Small intestine (tissue), 7 donors: ENCODE results near the gene FAM234B. TPM values are rescaled to one million over a fixed set of nuclear protein-coding genes. Genes with fewer than 3 reads are reported as not detected.
"Not testable (repeated sequence)": the region's sequence is repeated elsewhere in the genome, so short reads cannot be mapped to it uniquely, and the experiment has no call there.

Source experiments
- DNase-seq, 2 donors: peaks; one replicate each; pipeline versions ENCODE4 v3.0.0 to v3.0.0-alpha.2; 2013
- FAIRE-seq: peaks from 2 replicates; lab custom pipeline; 2012; peaks lifted over from hg19 to GRCh38; lab: Jason Lieb, UNC
- H3K27ac ChIP-seq, 3 donors: one replicate each; pipeline ENCODE4 v1.5.1; 2013; ENCODE audit warnings: low read length in 2 of 3, mild to moderate bottlenecking in 2 of 3, control low read depth in 1 of 3, inconsistent platforms in 1 of 3, low read depth in 1 of 3, moderate library complexity in 1 of 3
- H3K27me3 ChIP-seq, 3 donors: one replicate each; pipeline ENCODE4 v1.6.1; 2013; ENCODE audit warnings: low read length in 3 of 3, inconsistent platforms in 1 of 3; ENCODE audit not compliant: control insufficient read depth in 3 of 3, insufficient read depth in 3 of 3
- H3K36me3 ChIP-seq, 3 donors: one replicate each; pipeline ENCODE4 v1.6.1; 2013; ENCODE audit warnings: low read length in 3 of 3, inconsistent platforms in 1 of 3, low read depth in 1 of 3, mild to moderate bottlenecking in 1 of 3, moderate library complexity in 1 of 3; ENCODE audit not compliant: control insufficient read depth in 3 of 3, insufficient read depth in 2 of 3
- H3K4me1 ChIP-seq, 3 donors: one replicate each; pipeline ENCODE4 v1.6.1; 2013; ENCODE audit warnings: low read length in 2 of 3, inconsistent platforms in 1 of 3, low read depth in 1 of 3, mild to moderate bottlenecking in 1 of 3, moderate library complexity in 1 of 3; ENCODE audit not compliant: control insufficient read depth in 3 of 3, insufficient read depth in 2 of 3
- H3K4me3 ChIP-seq, 3 donors: one replicate each; pipeline ENCODE4 v1.5.1; 2013; ENCODE audit warnings: low read length in 3 of 3, control low read depth in 1 of 3, inconsistent platforms in 1 of 3, low read depth in 1 of 3, mild to moderate bottlenecking in 1 of 3, moderate library complexity in 1 of 3
- H3K9me3 ChIP-seq, 2 donors: one replicate each; pipeline ENCODE4 v1.6.1; 2013; ENCODE audit warnings: low read depth in 1 of 2, low read length in 1 of 2; ENCODE audit not compliant: control insufficient read depth in 2 of 2, insufficient read depth in 1 of 2
- WGBS, 3 donors: extraction: QIAGEN DNeasy Blood & Tissue Kit; methylation state at CpG; one replicate each; pipeline ENCODE4 v1.1.7; 2013; 5-methylcytosine and 5-hydroxymethylcytosine counted together
- polyA plus RNA-seq, 4 donors: library from polyadenylated mRNA; stranded (reverse) in 3 of 4; unstranded in 1 of 4; fragments of 200-250 nt in 3 of 4; fragments of 120-200 nt in 1 of 4; gene quantifications; one replicate each; pipeline versions ENCODE4 v1.2.1 to v1.2.3, GENCODE V29; 2013
- donor health status: healthy with polysubstance abuse.
- donor health status: control.
- donor health status: control.
- donor health status: Bipolar disorder and iron deficiency.
- donor health status: healthy.

Gene FAM234B
- polyA plus RNA-seq, 4 donors = 0.45 to 7.8 (median 1.4) TPM

GRCh38 chr12:13027508-13027907, 16.7 kb upstream of the FAM234B start:
- no peaks in the 10 kb centered on the region for H3K9me3 ChIP-seq

GRCh38 chr12:13028825-13029570, 15.2 kb upstream of the FAM234B start:
- no peak for DNase-seq
- H3K4me3 ChIP-seq = no peak overlapping the region
- no peak for FAIRE-seq
- no peak overlapping the region for H3K27ac ChIP-seq
- 72 to 89% (median 83%) methylated on average over 4 of the region's 4 CpGs for WGBS, 3 donors
- H3K27me3 ChIP-seq = peaks cover 0 to 2% (median 0%) of the 10 kb centered on the region in 3 donors
- H3K4me1 ChIP-seq = no peaks in the 10 kb centered on the region
- no peaks in the 10 kb centered on the region for H3K9me3 ChIP-seq
- H3K36me3 ChIP-seq = no peaks in the 10 kb centered on the region

More at GRCh38 chr12:13027508-13027907, 16.7 kb upstream of the FAM234B start:
- peak; percentile 26 for FAIRE-seq
- Histone ChIP-seq H3K36me3 (no peaks in the 10 kb centered on the region), H3K27me3 (peaks cover 0 to 2% (median 0%) of the 10 kb centered on the region in 3 donors), H3K27ac (no peak overlapping the region), H3K4me1 (no peaks in the 10 kb centered on the region), H3K4me3 (no peak overlapping the region)
- DNase-seq = no peak

- Histone ChIP-seq H3K4me3 (no peak overlapping the region), H3K9me3 (no peaks in the 10 kb centered on the region), H3K27ac (no peak overlapping the region), H3K4me1 (no peaks in the 10 kb centered on the region), H3K27me3 (peaks cover 0 to 2% (median 0%) of the 10 kb centered on the region in 3 donors), H3K36me3 (no peaks in the 10 kb centered on the region)
- FAIRE-seq = no peak
- no peak for DNase-seq
- 71 to 76% (median 75%) methylated on average over 9 of the region's 9 CpGs for WGBS, 3 donors
Observed at GRCh38 chr12:13030541-13031291, 13.5 kb upstream of the FAM234B start.

DNA sequence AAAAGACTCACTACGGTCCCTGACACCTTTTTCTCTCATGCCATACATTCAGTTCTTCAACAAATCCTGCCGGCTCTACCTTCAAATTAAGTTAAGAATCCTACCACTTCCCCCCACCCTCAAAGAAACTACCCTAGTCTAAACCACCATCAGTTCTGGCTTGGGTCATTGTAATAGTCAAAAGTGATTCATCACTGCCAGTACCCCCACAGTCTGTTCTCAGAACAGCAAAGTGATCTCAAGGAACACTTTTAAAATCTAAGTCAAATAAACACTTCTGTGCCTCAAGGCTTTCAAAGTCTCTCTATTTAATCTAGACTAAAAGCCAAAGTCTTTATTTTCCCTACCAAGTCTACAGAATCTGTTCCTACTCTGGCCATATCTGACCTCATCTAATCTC, 12.0 kb upstream of the FAM234B start:
- DNase-seq (no peak), FAIRE-seq (no peak)
- 93 to 100% (median 96%) methylated on average over 2 of the region's 2 CpGs for WGBS, 3 donors
- Histone ChIP-seq H3K36me3 (no peaks in the 10 kb centered on the region), H3K9me3 (no peaks in the 10 kb centered on the region), H3K4me3 (no peak overlapping the region), H3K27ac (no peak overlapping the region), H3K4me1 (no peaks in the 10 kb centered on the region), H3K27me3 (peaks cover 0 to 2% (median 0%) of the 10 kb centered on the region in 3 donors)

GRCh38 chr12:13033476-13033875, 10.7 kb upstream of the FAM234B start:
- no peaks in the 10 kb centered on the region for H3K9me3 ChIP-seq
- H3K36me3 ChIP-seq = no peaks in the 10 kb centered on the region
- no peak overlapping the region for H3K27ac ChIP-seq
- peaks cover 0 to 2% (median 0%) of the 10 kb centered on the region in 3 donors for H3K27me3 ChIP-seq
- no peak for FAIRE-seq
- H3K4me3 ChIP-seq = no peak overlapping the region
- 79 to 91% (median 81%) methylated on average over 5 of the region's 5 CpGs for WGBS, 3 donors
- H3K4me1 ChIP-seq = no peaks in the 10 kb centered on the region
- no peak for DNase-seq

GRCh38 chr12:13035335-13035734, 8.8 kb upstream of the FAM234B start:
- not testable (repeated sequence) for H3K36me3 ChIP-seq, H3K27me3 ChIP-seq, DNase-seq, H3K9me3 ChIP-seq, FAIRE-seq, H3K27ac ChIP-seq, H3K4me3 ChIP-seq
- WGBS, 3 donors = 65 to 84% (median 72%) methylated on average over 5 of the region's 5 CpGs
- peaks cover 0 to 11% (median 0%) of the 10 kb centered on the region in 3 donors for H3K4me1 ChIP-seq

- Histone ChIP-seq H3K36me3 (no peaks in the 10 kb centered on the region), H3K9me3 (no peaks in the 10 kb centered on the region), H3K4me3 (no peak overlapping the region), H3K4me1 (peaks cover 0 to 12% (median 0%) of the 10 kb centered on the region in 3 donors), H3K27me3 (no peaks in the 10 kb centered on the region), H3K27ac (no peak overlapping the region)
- no peak for DNase-seq
- FAIRE-seq = no peak
- WGBS, 3 donors = 82 to 94% (median 92%) methylated on average over 3 of the region's 3 CpGs
Observed at GRCh38 chr12:13036881-13037280, 7.3 kb upstream of the FAM234B start.

DNA sequence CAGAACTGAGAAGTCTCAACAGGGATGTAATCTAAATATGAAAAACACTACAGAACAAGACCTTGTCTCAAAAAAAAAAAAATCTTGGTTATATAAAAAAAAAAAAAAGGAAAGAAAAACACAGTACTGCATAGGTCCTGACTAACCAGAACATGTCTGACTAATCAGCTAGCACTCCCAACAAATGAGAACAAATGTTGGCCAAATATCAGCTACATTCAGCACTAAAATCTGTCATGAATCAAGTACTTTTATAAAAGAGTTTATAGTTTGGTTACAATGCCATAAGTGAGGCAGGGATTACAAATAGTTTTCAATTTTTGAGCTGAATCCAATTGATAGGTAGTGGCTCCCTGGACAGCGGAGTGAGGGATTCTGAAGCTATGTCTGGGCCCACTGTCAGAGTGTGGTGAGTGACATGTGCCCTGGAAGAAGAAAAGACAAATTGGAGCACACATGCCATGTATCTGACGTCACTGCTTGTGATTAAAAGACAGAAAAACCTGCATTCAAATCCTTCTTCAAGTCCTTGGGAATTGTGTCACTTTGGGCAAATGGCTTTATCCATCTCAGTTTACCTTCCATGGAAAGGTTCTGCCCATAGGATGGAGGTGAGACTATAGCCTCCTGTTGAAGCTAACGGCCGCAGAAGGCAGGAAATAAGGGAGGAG, 5.6 kb upstream of the FAM234B start:
- no peak overlapping the region for H3K4me3 ChIP-seq
- H3K27me3 ChIP-seq = no peaks in the 10 kb centered on the region
- WGBS, 3 donors = 79 to 90% (median 88%) methylated on average over 4 of the region's 4 CpGs
- H3K9me3 ChIP-seq = no peaks in the 10 kb centered on the region
- DNase-seq (no peak), FAIRE-seq (no peak)
- peaks cover 0 to 12% (median 0%) of the 10 kb centered on the region in 3 donors for H3K4me1 ChIP-seq
- H3K36me3 ChIP-seq = no peaks in the 10 kb centered on the region
- H3K27ac ChIP-seq = no peak overlapping the region
